ES-I3 (cell line): ENCODE measurements around the gene TFAP2B.

Experiments used
- H3K36me3 ChIP-seq: 2 replicates; pipeline ENCODE4 v1.6.1; 2013; ENCODE audit warnings: mild to moderate bottlenecking, low read length, control low read depth, moderate library complexity; ENCODE audit not compliant: insufficient read depth
- H3K4me1 ChIP-seq: 2 replicates; pipeline ENCODE4 v1.6.1; 2013; ENCODE audit warnings: mild to moderate bottlenecking, control low read depth, low read length; ENCODE audit not compliant: insufficient read depth
- H3K9ac ChIP-seq: 2 replicates; pipeline ENCODE4 v1.6.1; 2013; ENCODE audit warnings: low read depth, mild to moderate bottlenecking, low read length, moderate library complexity
- H3K9me3 ChIP-seq: 2 replicates; pipeline ENCODE4 v1.6.1; 2013; ENCODE audit warnings: mild to moderate bottlenecking, low read length, moderate library complexity; ENCODE audit not compliant: control insufficient read depth, insufficient read depth

The TFAP2B gene

GRCh38 chr6:50819466-50819903 lies 814 bp downstream of the TFAP2B start:
- peaks cover 28% of the 10 kb centered on the region for H3K4me1 ChIP-seq
- no peaks in the 10 kb centered on the region for H3K36me3 ChIP-seq
- H3K9ac ChIP-seq: peak overlapping the region; percentile 48; the same call in 1 of the 2 replicates
- no peaks in the 10 kb centered on the region for H3K9me3 ChIP-seq

- H3K9ac ChIP-seq: peak overlapping the region; percentile 48; the same call in 1 of the 2 replicates
- no peaks in the 10 kb centered on the region for H3K36me3 ChIP-seq
Observed at GRCh38 chr6:50819904-50820868, 1.5 kb downstream of the TFAP2B start.

GRCh38 chr6:50820869-50821264 lies 2.2 kb downstream of the TFAP2B start:
- Histone ChIP-seq H3K9ac (peak overlapping the region; percentile 48; the same call in 1 of the 2 replicates), H3K4me1 (peaks cover 31% of the 10 kb centered on the region), H3K36me3 (no peaks in the 10 kb centered on the region)

More at GRCh38 chr6:50819904-50820868, 1.5 kb downstream of the TFAP2B start:
- Histone ChIP-seq H3K4me1 (peaks cover 28% of the 10 kb centered on the region), H3K9me3 (no peaks in the 10 kb centered on the region)

GRCh38 chr6:50821441-50822077 lies 2.9 kb downstream of the TFAP2B start:
- H3K36me3 ChIP-seq: no peaks in the 10 kb centered on the region

More at GRCh38 chr6:50820869-50821264, 2.2 kb downstream of the TFAP2B start:
- no peaks in the 10 kb centered on the region for H3K9me3 ChIP-seq

GRCh38 chr6:50822078-50822476 lies 3.4 kb downstream of the TFAP2B start:
- no peaks in the 10 kb centered on the region for H3K36me3 ChIP-seq
- H3K4me1 ChIP-seq: peaks cover 31% of the 10 kb centered on the region
- no peak overlapping the region for H3K9ac ChIP-seq
- no peaks in the 10 kb centered on the region for H3K9me3 ChIP-seq

More at GRCh38 chr6:50821441-50822077, 2.9 kb downstream of the TFAP2B start:
- H3K4me1 ChIP-seq: peaks cover 31% of the 10 kb centered on the region
- H3K9ac ChIP-seq: no peak overlapping the region; the same call in 1 of the 2 replicates
- no peaks in the 10 kb centered on the region for H3K9me3 ChIP-seq

GRCh38 chr6:50823094-50823920 lies 4.6 kb downstream of the TFAP2B start:
- Histone ChIP-seq H3K9me3 (no peaks in the 10 kb centered on the region), H3K4me1 (peaks cover 31% of the 10 kb centered on the region), H3K9ac (no peak overlapping the region; the same call in 1 of the 2 replicates), H3K36me3 (no peaks in the 10 kb centered on the region)

GRCh38 chr6:50824552-50824951 lies 5.9 kb downstream of the TFAP2B start:
- H3K36me3 ChIP-seq: no peaks in the 10 kb centered on the region
- no peak overlapping the region for H3K9ac ChIP-seq
- H3K9me3 ChIP-seq: no peaks in the 10 kb centered on the region
- peaks cover 31% of the 10 kb centered on the region for H3K4me1 ChIP-seq

GRCh38 chr6:50825375-50826036 lies 6.8 kb downstream of the TFAP2B start:
- peaks cover 31% of the 10 kb centered on the region for H3K4me1 ChIP-seq
- no peak overlapping the region for H3K9ac ChIP-seq
- H3K36me3 ChIP-seq: no peaks in the 10 kb centered on the region
- H3K9me3 ChIP-seq: no peaks in the 10 kb centered on the region

GRCh38 chr6:50826037-50826761 lies 7.5 kb downstream of the TFAP2B start:
- Histone ChIP-seq H3K9ac (no peak overlapping the region), H3K36me3 (no peaks in the 10 kb centered on the region), H3K9me3 (no peaks in the 10 kb centered on the region), H3K4me1 (peaks cover 26% of the 10 kb centered on the region)

GRCh38 chr6:50826803-50827202 lies 8.1 kb downstream of the TFAP2B start:
- H3K9ac ChIP-seq: no peak overlapping the region
- H3K36me3 ChIP-seq: no peaks in the 10 kb centered on the region
- H3K4me1 ChIP-seq: peaks cover 26% of the 10 kb centered on the region
- H3K9me3 ChIP-seq: no peaks in the 10 kb centered on the region

GRCh38 chr6:50829049-50829448 lies 10.4 kb downstream of the TFAP2B start:
- Histone ChIP-seq H3K9ac (no peak overlapping the region), H3K9me3 (no peaks in the 10 kb centered on the region), H3K36me3 (no peaks in the 10 kb centered on the region), H3K4me1 (peaks cover 7% of the 10 kb centered on the region)

- Histone ChIP-seq H3K36me3 (no peaks in the 10 kb centered on the region), H3K9me3 (no peaks in the 10 kb centered on the region), H3K4me1 (peaks cover 3% of the 10 kb centered on the region; the same call in 1 of the 2 replicates), H3K9ac (no peak overlapping the region)
Observed at GRCh38 chr6:50829898-50830444, 11.3 kb downstream of the TFAP2B start.

GRCh38 chr6:50831186-50831585 lies 12.5 kb downstream of the TFAP2B start:
- H3K36me3 ChIP-seq: no peaks in the 10 kb centered on the region
- no peak overlapping the region for H3K9ac ChIP-seq
- no peaks in the 10 kb centered on the region for H3K4me1 ChIP-seq
- no peaks in the 10 kb centered on the region for H3K9me3 ChIP-seq
